Measurements from ENCODE around the gene CCNL2.
A peak's percentile ranks its signal among the peaks of the same experiment; 100 is the strongest.

CCNL2 gene

GRCh38 chr1:1336446-1336845 lies 62.7 kb downstream of the CCNL2 start:
- no peaks in the 10 kb centered on the region for H3K9me3 ChIP-seq (ENCODE audit: control insufficient read depth, insufficient read depth, low read depth, low read length)

DNA sequence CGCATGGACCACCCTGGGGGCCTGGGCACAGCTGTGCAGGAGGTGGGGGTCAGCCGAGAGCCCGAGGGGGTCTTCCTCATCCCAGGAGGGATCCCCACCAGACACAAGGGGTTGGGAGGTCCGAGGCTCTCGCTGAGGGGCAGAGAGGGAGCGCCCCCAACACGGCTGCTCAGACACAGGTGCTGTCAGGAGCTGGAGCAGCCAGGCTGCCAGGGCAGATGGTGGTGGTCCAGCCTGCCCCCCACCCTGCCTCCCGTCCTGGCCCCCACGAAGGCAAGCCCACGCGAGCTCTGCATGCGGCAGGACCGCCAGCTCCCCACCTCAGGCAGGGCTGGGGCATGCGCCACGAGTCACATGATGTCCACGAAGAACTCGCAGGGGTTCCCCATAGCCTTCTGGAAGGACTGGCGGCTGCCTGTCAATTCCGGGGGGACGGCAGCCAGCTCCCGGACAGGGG lies 63.3 kb downstream of the CCNL2 start:
- Histone ChIP-seq H3K9me3 (ENCODE audit: control insufficient read depth, insufficient read depth, low read depth, low read length) (no peaks in the 10 kb centered on the region), H3K36me3 (ENCODE audit: control insufficient read depth in 2 of 2, insufficient read depth in 1 of 2, low read length in 2 of 2) (peaks cover 0 to 65% of the 10 kb centered on the region in 2 experiments; a peak in 2 of 3 replicates), H3K27ac (ENCODE audit: extremely low read depth, low read depth, low read length) (no peak overlapping the region), H3K4me1 (ENCODE audit: control insufficient read depth, insufficient read depth, low read length) (no peaks in the 10 kb centered on the region), H3K4me3 (ENCODE audit: low read depth, low read length) (no peak overlapping the region)
- CTCF ChIA-PET, result no interaction called here
- TF ChIP-seq GLIS1 (tag by site-specific recombination; IDR thresholded peaks at IDR 0.05) (peak; percentile 97), ZIC2 (tag by site-specific recombination; IDR thresholded peaks at IDR 0.05) (peak; percentile 39; the same call in 1 of the 2 replicates), ZNF837 (tag by site-specific recombination; IDR thresholded peaks at IDR 0.05) (no peak), GLIS2 (tag by site-specific recombination; IDR thresholded peaks at IDR 0.05) (peak; percentile 88), ZNF660 (tag by site-specific recombination; IDR thresholded peaks at IDR 0.05) (no peak), ZNF10 (tag by site-specific recombination; IDR thresholded peaks at IDR 0.05) (no peak)
- POLR2A ChIA-PET, result interaction anchor here (1.1 to 2.4 kb wide), 3 partner anchors 9 to 169 kb away, joined by 3 to 7 read pairs (median 3); no protein-coding TSS in a partner anchor

More at GRCh38 chr1:1336446-1336845, 62.7 kb downstream of the CCNL2 start:
- no peak overlapping the region for H3K4me3 ChIP-seq (ENCODE audit: low read depth, low read length)
- peaks cover 0 to 71% of the 10 kb centered on the region in 2 experiments; a peak in 2 of 3 replicates for H3K36me3 ChIP-seq (ENCODE audit: control insufficient read depth in 2 of 2, insufficient read depth in 1 of 2, low read length in 2 of 2)
- ChIA-PET POLR2A (interaction anchor here (1.0 to 2.4 kb wide), 2 partner anchors 10 to 24 kb away, joined by 3 to 7 read pairs; no protein-coding TSS in a partner anchor), CTCF (no interaction called here)
- H3K27ac ChIP-seq (ENCODE audit: extremely low read depth, low read depth, low read length), result no peak overlapping the region
- no peaks in the 10 kb centered on the region for H3K4me1 ChIP-seq (ENCODE audit: control insufficient read depth, insufficient read depth, low read length)
- TF ChIP-seq ZBTB49 (tag by site-specific recombination; IDR thresholded peaks at IDR 0.05; ENCODE audit: low read depth) (no peak), ZNF2 (tag by site-specific recombination; IDR thresholded peaks at IDR 0.05) (no peak), ZNF202 (tag by site-specific recombination; IDR thresholded peaks at IDR 0.05; ENCODE audit: borderline replicate concordance) (no peak), KLF8 (tag by site-specific recombination; IDR thresholded peaks at IDR 0.05) (no peak), GLIS1 (tag by site-specific recombination; IDR thresholded peaks at IDR 0.05) (no peak)
